ENCODE results near the gene CPT1B.
A peak's percentile ranks its signal among the peaks of the same experiment; 100 is the strongest.
"Not testable (repeated sequence)": the region's sequence is repeated elsewhere in the genome, so short reads cannot be mapped to it uniquely, and the experiment has no call there.

The CPT1B gene

GRCh38 chr22:50550395-50550794, 27.8 kb downstream of the CPT1B start:
- H3K27me3 ChIP-seq (ENCODE audit: control insufficient read depth, insufficient read depth, low read length): peaks cover 19% of the 10 kb centered on the region
- H3K9ac ChIP-seq (ENCODE audit: low read length): no peak overlapping the region
- H3K4me1 ChIP-seq (ENCODE audit: control insufficient read depth, insufficient read depth, low read length): no peaks in the 10 kb centered on the region
- no peak overlapping the region for H3K27ac ChIP-seq (ENCODE audit: low read depth, low read length)
- no peak overlapping the region for H3K4me3 ChIP-seq (ENCODE audit: low read length)
- H3K36me3 ChIP-seq (ENCODE audit: control insufficient read depth, insufficient read depth, low read length): no peaks in the 10 kb centered on the region

- Histone ChIP-seq H3K9ac (ENCODE audit: low read length) (no peak overlapping the region), H3K27me3 (ENCODE audit: control insufficient read depth, insufficient read depth, low read length) (peaks cover 19% of the 10 kb centered on the region), H3K4me1 (ENCODE audit: control insufficient read depth, insufficient read depth, low read length) (no peaks in the 10 kb centered on the region), H3K27ac (ENCODE audit: low read depth, low read length) (no peak overlapping the region), H3K4me3 (ENCODE audit: low read length) (peak overlapping the region; percentile 44), H3K36me3 (ENCODE audit: control insufficient read depth, insufficient read depth, low read length) (no peaks in the 10 kb centered on the region)
Measured at GRCh38 chr22:50548921-50549790, 29.1 kb downstream of the CPT1B start.

GRCh38 chr22:50548040-50548920, 29.9 kb downstream of the CPT1B start:
- H3K4me3 ChIP-seq (ENCODE audit: low read length): peak overlapping the region; percentile 44
- no peaks in the 10 kb centered on the region for H3K36me3 ChIP-seq (ENCODE audit: control insufficient read depth, insufficient read depth, low read length)
- H3K9ac ChIP-seq (ENCODE audit: low read length): no peak overlapping the region
- H3K27me3 ChIP-seq (ENCODE audit: control insufficient read depth, insufficient read depth, low read length): peaks cover 19% of the 10 kb centered on the region
- no peak overlapping the region for H3K27ac ChIP-seq (ENCODE audit: low read depth, low read length)
- no peaks in the 10 kb centered on the region for H3K4me1 ChIP-seq (ENCODE audit: control insufficient read depth, insufficient read depth, low read length)

DNA sequence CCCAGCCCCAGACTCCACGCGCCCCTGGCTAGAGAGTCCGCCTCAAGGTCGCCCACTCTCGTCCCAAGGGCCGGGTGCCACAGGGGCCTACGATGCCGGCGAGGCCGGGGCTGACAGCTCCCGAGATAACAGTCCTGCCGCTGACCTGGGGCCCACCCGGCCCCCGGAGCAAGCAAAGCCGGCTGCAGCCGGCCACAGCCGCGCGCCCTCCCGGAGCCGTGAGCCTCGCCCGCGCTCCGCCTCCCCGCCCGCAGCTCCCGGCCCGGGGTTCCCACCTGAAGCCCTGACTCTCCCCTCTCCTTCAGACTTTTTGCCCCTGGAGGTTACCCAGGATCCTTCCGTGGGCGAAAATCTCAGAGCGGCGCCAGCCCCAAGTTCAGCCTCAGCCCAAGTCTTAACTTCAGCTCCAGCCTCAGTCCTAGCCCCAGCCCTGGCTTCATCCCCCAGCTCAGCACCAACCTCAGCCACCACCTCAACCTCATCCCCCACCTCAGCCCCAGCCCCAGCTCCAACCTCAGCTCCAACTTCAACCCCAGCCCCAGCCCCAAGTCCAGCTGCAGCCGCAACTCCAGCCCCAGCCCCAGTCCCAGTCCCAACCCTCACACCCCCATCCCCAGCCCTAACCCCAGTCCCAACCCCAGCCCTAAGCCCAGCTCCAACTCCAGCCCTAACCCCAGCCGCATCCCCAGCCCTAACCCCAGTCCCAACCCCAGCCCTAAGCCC, 30.8 kb downstream of the CPT1B start:
- no peak overlapping the region for H3K27ac ChIP-seq (ENCODE audit: low read depth, low read length)
- H3K36me3 ChIP-seq (ENCODE audit: control insufficient read depth, insufficient read depth, low read length): no peaks in the 10 kb centered on the region
- no peak overlapping the region for H3K9ac ChIP-seq (ENCODE audit: low read length)
- no peaks in the 10 kb centered on the region for H3K4me1 ChIP-seq (ENCODE audit: control insufficient read depth, insufficient read depth, low read length)
- no peak overlapping the region for H3K4me3 ChIP-seq (ENCODE audit: low read length)
- peaks cover 19% of the 10 kb centered on the region for H3K27me3 ChIP-seq (ENCODE audit: control insufficient read depth, insufficient read depth, low read length)

DNA sequence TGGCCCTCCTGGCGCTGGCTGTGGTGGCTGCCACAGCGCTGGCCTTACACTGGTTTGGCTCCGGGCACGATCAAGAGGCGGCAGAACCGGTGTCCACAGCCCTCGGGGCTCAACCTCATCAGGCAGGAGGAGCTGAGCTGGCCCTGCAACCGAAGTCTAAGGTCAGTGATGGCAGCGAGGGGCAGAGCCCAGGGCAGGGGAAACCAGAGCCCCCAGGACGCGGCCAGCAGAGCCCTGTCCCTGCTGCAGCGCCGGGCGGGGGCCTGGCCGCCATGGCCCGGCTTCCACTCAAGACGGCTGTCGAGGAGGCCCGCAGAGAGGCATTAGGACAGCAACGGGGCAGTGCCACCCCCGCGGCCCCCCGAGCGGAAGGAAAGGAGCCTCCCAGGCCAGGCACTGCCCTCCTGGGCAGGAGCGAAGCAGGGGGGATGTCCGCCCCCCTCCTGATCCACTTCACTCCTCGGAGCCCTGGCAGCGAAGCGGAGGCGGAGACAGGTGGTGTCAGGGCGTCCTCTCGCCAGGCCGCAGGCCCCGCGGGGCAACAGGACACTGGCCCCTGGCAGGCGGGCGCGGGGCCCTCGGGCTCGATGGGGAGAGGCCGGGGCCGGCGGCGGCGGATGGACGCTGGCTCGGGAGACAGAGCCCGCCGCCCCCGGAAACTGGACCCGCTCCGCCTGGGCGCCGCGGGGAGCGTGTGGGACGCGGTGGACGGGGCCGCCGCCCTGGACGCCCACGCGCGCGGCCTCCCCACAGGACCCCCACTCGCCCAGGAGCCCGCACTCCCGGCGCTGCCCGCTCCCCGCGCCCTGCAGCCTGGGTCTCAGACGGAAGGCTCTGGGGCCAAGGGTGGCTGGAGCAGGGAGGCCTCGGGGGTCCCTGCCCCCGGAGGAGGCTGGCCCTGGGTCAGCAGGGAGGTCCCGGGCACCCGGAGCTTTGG, 31.6 kb downstream of the CPT1B start:
- Histone ChIP-seq H3K4me1 (ENCODE audit: control insufficient read depth, insufficient read depth, low read length) (no peaks in the 10 kb centered on the region), H3K27me3 (ENCODE audit: control insufficient read depth, insufficient read depth, low read length) (peaks cover 19% of the 10 kb centered on the region), H3K36me3 (ENCODE audit: control insufficient read depth, insufficient read depth, low read length) (no peaks in the 10 kb centered on the region), H3K9ac (ENCODE audit: low read length) (no peak overlapping the region), H3K4me3 (ENCODE audit: low read length) (no peak overlapping the region), H3K27ac (ENCODE audit: low read depth, low read length) (no peak overlapping the region)

GRCh38 chr22:50545522-50546325, 32.5 kb downstream of the CPT1B start, which contains the start of gene KLHDC7B:
KLHDC7B (plus strand) TSS chr22:50545899; CDS start chr22:50546244, 345 bp downstream.
- Histone ChIP-seq H3K27ac (ENCODE audit: low read depth, low read length) (no peak within 1 kb of the TSS), H3K27me3 (ENCODE audit: control insufficient read depth, insufficient read depth, low read length) (peaks cover 19% of the 10 kb centered on the region), H3K4me1 (ENCODE audit: control insufficient read depth, insufficient read depth, low read length) (no peaks in the 10 kb centered on the region), H3K4me3 (ENCODE audit: low read length) (no peak within 1 kb of the TSS), H3K9ac (ENCODE audit: low read length) (no peak within 1 kb of the TSS), H3K36me3 (ENCODE audit: control insufficient read depth, insufficient read depth, low read length) (no peaks in the 10 kb centered on the region)

GRCh38 chr22:50544746-50545253, 33.4 kb downstream of the CPT1B start:
- H3K4me3 ChIP-seq (ENCODE audit: low read length): no peak overlapping the region
- no peak overlapping the region for H3K9ac ChIP-seq (ENCODE audit: low read length)
- H3K4me1 ChIP-seq (ENCODE audit: control insufficient read depth, insufficient read depth, low read length): no peaks in the 10 kb centered on the region
- peaks cover 19% of the 10 kb centered on the region for H3K27me3 ChIP-seq (ENCODE audit: control insufficient read depth, insufficient read depth, low read length)
- no peak overlapping the region for H3K27ac ChIP-seq (ENCODE audit: low read depth, low read length)
- no peaks in the 10 kb centered on the region for H3K36me3 ChIP-seq (ENCODE audit: control insufficient read depth, insufficient read depth, low read length)

DNA sequence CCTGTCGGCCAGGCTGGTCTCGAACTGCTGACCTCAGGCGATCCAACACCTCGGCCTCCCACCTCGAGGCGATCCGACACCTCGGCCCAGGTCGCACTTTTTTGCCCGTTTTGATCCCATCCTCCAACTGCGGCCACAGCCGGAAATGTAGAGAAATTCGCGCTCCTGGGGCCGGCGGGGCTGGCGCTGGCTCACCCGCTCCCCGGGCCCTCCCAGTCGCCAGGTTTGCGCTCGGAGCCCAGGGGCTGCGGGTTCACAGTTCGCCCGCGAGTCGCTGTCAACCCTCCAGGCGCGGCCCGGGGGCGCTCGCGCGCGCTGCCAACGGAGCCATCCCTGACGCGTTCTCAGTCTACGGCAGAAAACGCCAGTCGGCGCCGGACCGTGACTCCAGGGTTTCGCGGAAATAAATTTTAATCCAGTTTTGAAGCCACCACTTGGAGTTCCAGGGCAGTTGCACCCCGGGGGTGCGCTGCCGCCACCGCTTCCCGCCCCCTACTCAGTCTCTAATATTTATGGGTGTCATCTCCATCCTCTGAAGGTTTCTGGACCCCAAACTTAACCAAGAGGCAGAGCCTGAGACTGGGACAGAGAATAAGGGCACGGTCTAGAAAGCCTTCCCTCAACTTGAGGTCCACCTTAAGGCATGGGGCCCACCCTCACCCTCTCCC, 34.0 kb downstream of the CPT1B start:
- H3K36me3 ChIP-seq (ENCODE audit: control insufficient read depth, insufficient read depth, low read length): no peaks in the 10 kb centered on the region
- no peak overlapping the region for H3K4me3 ChIP-seq (ENCODE audit: low read length)
- no peak overlapping the region for H3K27ac ChIP-seq (ENCODE audit: low read depth, low read length)
- no peak overlapping the region for H3K9ac ChIP-seq (ENCODE audit: low read length)
- H3K27me3 ChIP-seq (ENCODE audit: control insufficient read depth, insufficient read depth, low read length): peaks cover 17% of the 10 kb centered on the region
- H3K4me1 ChIP-seq (ENCODE audit: control insufficient read depth, insufficient read depth, low read length): no peaks in the 10 kb centered on the region

GRCh38 chr22:50542416-50542927, 35.8 kb downstream of the CPT1B start:
- no peak overlapping the region for H3K4me3 ChIP-seq (ENCODE audit: low read length)
- no peak overlapping the region for H3K9ac ChIP-seq (ENCODE audit: low read length)
- H3K27me3 ChIP-seq (ENCODE audit: control insufficient read depth, insufficient read depth, low read length): peaks cover 6% of the 10 kb centered on the region
- no peaks in the 10 kb centered on the region for H3K4me1 ChIP-seq (ENCODE audit: control insufficient read depth, insufficient read depth, low read length)
- no peaks in the 10 kb centered on the region for H3K36me3 ChIP-seq (ENCODE audit: control insufficient read depth, insufficient read depth, low read length)
- no peak overlapping the region for H3K27ac ChIP-seq (ENCODE audit: low read depth, low read length)

DNA sequence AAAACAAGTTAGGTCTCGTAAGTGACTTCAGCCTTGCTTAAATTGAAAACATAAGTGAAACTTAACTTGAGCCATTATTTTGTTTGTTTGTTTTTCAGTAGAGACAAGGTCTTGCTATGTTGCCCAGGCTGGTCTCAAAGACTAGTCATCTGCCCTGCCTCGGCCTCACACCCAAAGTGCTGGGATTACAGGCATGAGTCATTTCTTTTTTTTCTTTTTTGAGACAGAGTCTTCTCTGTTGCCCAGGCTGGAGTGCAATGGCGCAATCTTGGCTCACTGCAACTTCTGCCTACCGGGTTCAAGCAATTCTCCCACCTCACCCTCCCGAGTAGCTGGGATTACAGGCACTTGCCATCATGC, 36.6 kb downstream of the CPT1B start:
- not testable (repeated sequence) for H3K4me1 ChIP-seq (ENCODE audit: control insufficient read depth, insufficient read depth, low read length); H3K27ac ChIP-seq (ENCODE audit: low read depth, low read length); H3K36me3 ChIP-seq (ENCODE audit: control insufficient read depth, insufficient read depth, low read length); H3K27me3 ChIP-seq (ENCODE audit: control insufficient read depth, insufficient read depth, low read length); H3K9ac ChIP-seq (ENCODE audit: low read length); H3K4me3 ChIP-seq (ENCODE audit: low read length)

Data from rectal smooth muscle tissue (tissue), 1 donor.